H1 (cell line): ENCODE measurements around the gene APP. TPM values are rescaled to one million over a fixed set of nuclear protein-coding genes. Genes with fewer than 3 reads are reported as not detected.

Experiments
- CTCF ChIA-PET: fragments of 300-600 bp; sonication (Branson Sonifier 250); formaldehyde crosslinking; loops from one replicate; lab custom pipeline; 2021; ENCODE audit not compliant: partially characterized antibody; lab: Charles Lee
- POLR2A ChIA-PET: fragments of 300-600 bp; sonication (Branson Sonifier 250); formaldehyde crosslinking; loops from one replicate; lab custom pipeline; 2021; ENCODE audit warnings: inconsistent platforms; ENCODE audit not compliant: partially characterized antibody; lab: Charles Lee
- DNase-seq, 2 experiments: peaks; one replicate each; pipeline versions ENCODE4 v3.0.0 to v3.0.0-alpha.2; 2010 to 2022; ENCODE audit warnings: low spot score in 2 of 2, low read depth in 1 of 2, mixed read lengths in 1 of 2
- FAIRE-seq: peaks from 2 replicates; lab custom pipeline; 2011; peaks lifted over from hg19 to GRCh38; lab: Jason Lieb, UNC
- H2AFZ ChIP-seq: 2 replicates; pipeline ENCODE4 v1.8.1; 2012; ENCODE audit warnings: low read length, inconsistent platforms
- H2AK5ac ChIP-seq: 2 replicates; pipeline ENCODE4 v1.6.1; 2013; ENCODE audit warnings: low read depth, low read length
- H2BK120ac ChIP-seq: replicated peaks from 2 replicates; pipeline ENCODE3; 2013; ENCODE audit warnings: low read depth, low read length, inconsistent platforms
- H2BK12ac ChIP-seq: 2 replicates; pipeline ENCODE4 v1.6.1; 2013; ENCODE audit warnings: low read depth, low read length
- H2BK15ac ChIP-seq: 2 replicates; pipeline ENCODE4 v1.6.1; 2013; ENCODE audit warnings: low read length
- H2BK20ac ChIP-seq: 2 replicates; pipeline ENCODE4 v1.6.1; 2013; ENCODE audit warnings: low read length
- H2BK5ac ChIP-seq: 2 replicates; pipeline ENCODE4 v1.6.1; 2013; ENCODE audit warnings: low read depth, low read length
- H3K14ac ChIP-seq: 2 replicates; pipeline ENCODE4 v1.6.1; 2013; ENCODE audit warnings: inconsistent platforms; ENCODE audit not compliant: insufficient read length
- H3K18ac ChIP-seq: 2 replicates; pipeline ENCODE4 v1.6.1; 2013; ENCODE audit warnings: low read length; ENCODE audit errors: extremely low read depth
- H3K23ac ChIP-seq: 2 replicates; pipeline ENCODE4 v1.6.1; 2013; ENCODE audit warnings: inconsistent platforms; ENCODE audit not compliant: insufficient read length
- H3K23me2 ChIP-seq: 2 replicates; pipeline ENCODE4 v1.6.1; 2013; ENCODE audit warnings: low read depth, low read length
- H3K27ac ChIP-seq: 2 replicates; pipeline ENCODE4 v1.6.1; 2011; ENCODE audit warnings: low read depth, low read length, inconsistent platforms
- H3K27me3 ChIP-seq, 4 experiments: replicated peaks in 1 of 4; 1 replicate in 1 of 4; 2 replicates in 3 of 4; pipeline versions ENCODE4 v1.6.1 to v1.8.1; 2011 to 2013; ENCODE audit warnings: low read length in 3 of 4, mild to moderate bottlenecking in 3 of 4, inconsistent platforms in 2 of 4, mixed read lengths in 2 of 4, moderate library complexity in 1 of 4; ENCODE audit not compliant: control insufficient read depth in 3 of 4, insufficient read depth in 3 of 4; ENCODE audit errors: extremely low read depth in 1 of 4
- H3K36me3 ChIP-seq, 4 experiments: 2 replicates each; pipeline versions ENCODE4 v1.6.1 to v1.8.1; 2011 to 2013; ENCODE audit warnings: mild to moderate bottlenecking in 4 of 4, low read length in 3 of 4, moderate library complexity in 2 of 4, control low read depth in 1 of 4, inconsistent platforms in 1 of 4; ENCODE audit not compliant: insufficient read depth in 4 of 4, control insufficient read depth in 2 of 4
- H3K4ac ChIP-seq: replicated peaks from 2 replicates; pipeline ENCODE3; 2013; ENCODE audit warnings: low read length, low read depth, mixed read lengths, inconsistent platforms; ENCODE audit not compliant: insufficient read length
- H3K4me1 ChIP-seq, 4 experiments: replicated peaks in 1 of 4; 1 replicate in 1 of 4; 2 replicates in 3 of 4; pipeline versions ENCODE4 v1.6.1 to v1.8.1; 2011 to 2013; ENCODE audit warnings: low read length in 3 of 4, inconsistent platforms in 2 of 4, mixed read lengths in 1 of 4; ENCODE audit not compliant: insufficient read depth in 4 of 4, control insufficient read depth in 3 of 4
- H3K4me2 ChIP-seq, 2 experiments: 2 replicates each; pipeline versions ENCODE4 v1.6.1 to v1.8.1; 2011 to 2013; ENCODE audit warnings: low read depth in 2 of 2, low read length in 2 of 2, control low read depth in 1 of 2, inconsistent platforms in 1 of 2, mild to moderate bottlenecking in 1 of 2; ENCODE audit not compliant: insufficient read depth in 1 of 2
- H3K4me3 ChIP-seq, 4 experiments: fragments of 200-600, 300-600 bp in 1 of 4; sonication (generic), shearing (Covaris generic), sonication (Bioruptor Twin) in 1 of 4; 2 replicates each; pipeline versions ENCODE4 v1.5.1 to v1.8.1; 2011 to 2016; ENCODE audit warnings: low read length in 4 of 4, low read depth in 3 of 4, control low read depth in 2 of 4, inconsistent platforms in 2 of 4, mild to moderate bottlenecking in 2 of 4, mixed read lengths in 1 of 4, moderate library complexity in 1 of 4; ENCODE audit not compliant: insufficient read depth in 2 of 4; ENCODE audit errors: extremely low read depth in 1 of 4
- H3K56ac ChIP-seq: replicated peaks from 2 replicates; pipeline ENCODE3; 2013; ENCODE audit warnings: low read depth, mild to moderate bottlenecking, mixed read lengths, low read length, inconsistent platforms; ENCODE audit not compliant: insufficient read length
- H3K79me1 ChIP-seq: 2 replicates; pipeline ENCODE4 v1.6.1; 2013; ENCODE audit warnings: low read depth, low read length, control low read depth
- H3K79me2 ChIP-seq, 2 experiments: 2 replicates each; pipeline versions ENCODE4 v1.6.1 to v1.8.1; 2012 to 2013; ENCODE audit warnings: low read length in 2 of 2, mild to moderate bottlenecking in 2 of 2, inconsistent platforms in 1 of 2; ENCODE audit not compliant: insufficient read depth in 2 of 2, control insufficient read depth in 1 of 2
- H3K9ac ChIP-seq, 4 experiments: replicated peaks in 1 of 4; 1 replicate in 1 of 4; 2 replicates in 3 of 4; pipeline versions ENCODE4 v1.6.1 to v1.8.1; 2011 to 2013; ENCODE audit warnings: low read depth in 3 of 4, low read length in 3 of 4, control low read depth in 2 of 4, mild to moderate bottlenecking in 2 of 4, moderate library complexity in 2 of 4, inconsistent platforms in 1 of 4; ENCODE audit errors: extremely low read depth in 1 of 4
- H3K9me3 ChIP-seq, 2 experiments: 2 replicates each; pipeline versions ENCODE4 v1.6.1 to v1.8.1; 2012 to 2013; ENCODE audit warnings: mild to moderate bottlenecking in 2 of 2, moderate library complexity in 2 of 2, control low read depth in 1 of 2, inconsistent platforms in 1 of 2, low read depth in 1 of 2, low read length in 1 of 2, mixed read lengths in 1 of 2; ENCODE audit not compliant: insufficient read depth in 2 of 2
- H4K20me1 ChIP-seq, 2 experiments: replicated peaks in 1 of 2; 2 replicates each; pipeline versions ENCODE3 to v1.8.1; 2011 to 2013; ENCODE audit warnings: inconsistent platforms in 2 of 2, low read length in 2 of 2, mild to moderate bottlenecking in 1 of 2; ENCODE audit not compliant: insufficient read depth in 2 of 2, control insufficient read depth in 1 of 2
- H4K5ac ChIP-seq: 2 replicates; pipeline ENCODE4 v1.6.1; 2013; ENCODE audit warnings: low read length, low read depth, mixed read lengths, inconsistent platforms; ENCODE audit not compliant: insufficient read length
- H4K8ac ChIP-seq: 2 replicates; pipeline ENCODE4 v1.8.0; 2013; ENCODE audit warnings: mild to moderate bottlenecking, moderate library complexity, low read length, inconsistent platforms; ENCODE audit not compliant: insufficient read depth; ENCODE audit errors: extremely low read depth
- H4K91ac ChIP-seq: replicated peaks from 2 replicates; pipeline ENCODE3; 2013; ENCODE audit warnings: low read length, mixed read lengths, inconsistent platforms; ENCODE audit not compliant: insufficient read length
- SUZ12 ChIP-seq: fragments of 200-600 bp; sonication (generic); IDR thresholded peaks from 2 replicates; pipeline ENCODE4 v1.6.1; 2012; ENCODE audit warnings: mild to moderate bottlenecking, inconsistent platforms, low read length, moderate library complexity, mixed read lengths
- WGBS, 2 experiments: shearing (Covaris generic) in 1 of 2; methylation state at CpG; one replicate each; pipeline versions ENCODE4 v1.1.6 to v1.1.7; 2013 to 2015; ENCODE audit warnings: low lambda C conversion rate in 2 of 2, mixed read lengths in 2 of 2, inconsistent platforms in 1 of 2, low coverage in 1 of 2, missing lambda C conversion rate in 1 of 2; ENCODE audit not compliant: insufficient replicate concordance in 2 of 2, insufficient coverage in 1 of 2, insufficient read length in 1 of 2; ENCODE audit errors: extremely low coverage in 1 of 2, missing lambda C conversion rate in 1 of 2; 5-methylcytosine and 5-hydroxymethylcytosine counted together
- polyA plus RNA-seq, 7 experiments: library from polyadenylated mRNA; depleted of rRNA in 3 of 7; stranded (reverse) in 5 of 7; unstranded in 2 of 7; fragments of >200 nt in 5 of 7; fragments of 200-250 nt in 2 of 7; gene quantifications; 1 replicate in 5 of 7; 2 replicates in 1 of 7; 4 replicates in 1 of 7; pipeline versions ENCODE4 v1.2.1 to v1.2.3, GENCODE V29; 2011 to 2013; ENCODE audit warnings: missing spikeins in 2 of 7, mixed read lengths in 2 of 7
- total RNA-seq: library from RNA; stranded (reverse); fragmentation: NEBNext Ultra II Directional; extraction: Animal tissue kit (Norgen Biotek cat#: 25700); gene quantifications from 2 replicates; pipeline ENCODE4 v1.2.1, GENCODE V29; 2021

The APP gene
- total and polyA plus RNA-seq, 2 of the 8 experiments (the other 6 are each of a cell fraction or from before 2014, with no cell fraction given): 375 to 551 TPM

DNA sequence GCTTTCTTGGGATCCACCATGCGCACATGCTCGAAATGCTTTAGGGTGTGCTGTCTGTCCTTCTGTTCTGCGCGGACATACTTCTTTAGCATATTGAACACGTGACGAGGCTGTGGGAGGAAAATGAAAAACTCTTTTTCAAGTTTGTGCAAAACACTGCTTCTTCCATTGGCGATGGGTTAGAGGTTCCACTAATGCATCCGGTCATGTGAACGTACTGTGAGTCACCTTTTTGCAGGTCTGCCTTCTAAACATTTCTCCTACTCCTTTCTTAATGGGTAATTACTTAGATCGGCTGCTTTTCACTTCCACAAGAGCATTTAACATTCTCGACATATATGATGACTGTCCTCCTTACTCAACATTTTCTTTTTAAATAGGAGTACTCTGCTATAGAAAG, 214.9 kb downstream of the APP start:
- Histone ChIP-seq H3K4me1 (peaks cover 0 to 8% (median 3%) of the 10 kb centered on the region in 4 experiments; a peak in 3 of 7 replicates), H2BK12ac (no peak overlapping the region), H3K9me3 (no peaks in the 10 kb centered on the region), H3K36me3 (peaks cover 6 to 60% (median 35%) of the 10 kb centered on the region in 4 experiments), H3K18ac (no peak overlapping the region), H2BK15ac (no peak overlapping the region), H3K23me2 (no peaks in the 10 kb centered on the region), H3K9ac (no peak overlapping the region), H3K4me2 (no peak overlapping the region), H4K5ac (no peak overlapping the region), H2BK5ac (no peak overlapping the region), H3K4ac (no peak overlapping the region), H2BK120ac (no peak overlapping the region), H4K20me1 (no peaks in the 10 kb centered on the region), H3K23ac (no peak overlapping the region), H3K79me1 (no peaks in the 10 kb centered on the region)
- POLR2A ChIA-PET: no interaction called here
- DNase-seq: no peak
- WGBS, 2 experiments: 92% methylated on average over 11 of the region's 11 CpGs; no CpG with 5 or more reads in 1 of the 2 experiments
- no peak for TF ChIP-seq SUZ12
- TF ChIP-seq, all 59 proteins: peak for 0
- no peak overlapping the region for H4K8ac ChIP-seq
- no peak overlapping the region for H3K56ac ChIP-seq
- H3K27ac ChIP-seq: no peak overlapping the region
- H3K27me3 ChIP-seq: no peaks in the 10 kb centered on the region
- no peak overlapping the region for H2AFZ ChIP-seq
- no peak overlapping the region for H3K14ac ChIP-seq
- no peak overlapping the region for H2BK20ac ChIP-seq
- H2AK5ac ChIP-seq: no peak overlapping the region
- no peak overlapping the region for H3K4me3 ChIP-seq
- FAIRE-seq: no peak
- CTCF ChIA-PET: no interaction called here
- H3K79me2 ChIP-seq: peaks cover 0 to 7% of the 10 kb centered on the region in 2 experiments; a peak in 2 of 4 replicates
- H4K91ac ChIP-seq: no peak overlapping the region
